HepG2 (cell line): ENCODE results near the gene OR2F1.

ENCODE experiments used
- CBFB ChIP-seq: sonication (generic); formaldehyde crosslinking; IDR thresholded peaks from 2 replicates; pipeline ENCODE4 v1.4.0; 2020; ENCODE audit warnings: missing genetic modification reagents
- CEBPB ChIP-seq: IDR thresholded peaks from 2 replicates; pipeline ENCODE4 v1.6.1; 2011; ENCODE audit warnings: low read depth, low read length, improper control_type of control experiment, borderline replicate concordance
- CREB1 ChIP-seq, 2 experiments: fragments of 450-650 bp in 1 of 2; IDR thresholded peaks; 2 replicates each; pipeline ENCODE4 v1.6.1; 2016 to 2017; ENCODE audit warnings: control low read depth in 1 of 2, mild to moderate bottlenecking in 1 of 2, missing compliant biosample characterization in 1 of 2, missing genetic modification characterization in 1 of 2
- HDAC2 ChIP-seq: sonication (generic); formaldehyde crosslinking; IDR thresholded peaks from 2 replicates; pipeline ENCODE4 v1.4.0; 2020; ENCODE audit warnings: missing genetic modification reagents
- PATZ1 ChIP-seq: sonication (generic); formaldehyde crosslinking; IDR thresholded peaks from 2 replicates; pipeline ENCODE4 v1.4.0; 2020; ENCODE audit warnings: missing genetic modification reagents
- POLR2AphosphoS5 ChIP-seq: IDR thresholded peaks from 2 replicates; pipeline ENCODE4 v1.6.1; 2012; ENCODE audit warnings: low read depth, low read length
- SMYD3 ChIP-seq: sonication (generic); formaldehyde crosslinking; IDR thresholded peaks from 2 replicates; pipeline ENCODE4 v1.8.1; 2023; ENCODE audit warnings: mild to moderate bottlenecking, missing genetic modification reagents
- ZNF121 ChIP-seq: sonication (generic); formaldehyde crosslinking; IDR thresholded peaks from 2 replicates; pipeline ENCODE4 v1.5.0; 2020; ENCODE audit warnings: mild to moderate bottlenecking, missing genetic modification reagents
- ZNF274 ChIP-seq: sonication (generic); formaldehyde crosslinking; IDR thresholded peaks from 2 replicates; pipeline ENCODE4 v1.5.1; 2020; ENCODE audit warnings: mild to moderate bottlenecking, missing genetic modification reagents
- ZNF354B ChIP-seq: sonication (generic); formaldehyde crosslinking; IDR thresholded peaks from 2 replicates; pipeline ENCODE4 v1.8.0; 2022; ENCODE audit warnings: mild to moderate bottlenecking, missing genetic modification reagents
- TF ChIP-seq, protein P1 (sequence below): sonication (generic); formaldehyde crosslinking; IDR thresholded peaks from 2 replicates; pipeline ENCODE4 v1.8.0; 2022; ENCODE audit warnings: missing genetic modification reagents, mild to moderate bottlenecking, borderline replicate concordance
- TF ChIP-seq, protein P2 (sequence below): sonication (generic); formaldehyde crosslinking; IDR thresholded peaks from one replicate; pipeline ENCODE4 v1.5.1; 2020; ENCODE audit warnings: mild to moderate bottlenecking, missing genetic modification reagents; ENCODE audit errors: not compliant biosample characterization

- TF ChIP-seq ZNF354B (no peak), POLR2AphosphoS5 (no peak), CBFB (CRISPR knock-in tag) (no peak), CREB1 (IDR thresholded peaks at IDR 0.05) (no peak), CREB1 (CRISPR knock-in tag; IDR thresholded peaks at IDR 0.05) (no peak), ZNF274 (CRISPR knock-in tag) (no peak), SMYD3 (no peak), CEBPB (no peak), ZNF121 (CRISPR knock-in tag) (no peak), HDAC2 (CRISPR knock-in tag) (no peak), PATZ1 (CRISPR knock-in tag) (no peak)
- TF ChIP-seq, protein P1, sequence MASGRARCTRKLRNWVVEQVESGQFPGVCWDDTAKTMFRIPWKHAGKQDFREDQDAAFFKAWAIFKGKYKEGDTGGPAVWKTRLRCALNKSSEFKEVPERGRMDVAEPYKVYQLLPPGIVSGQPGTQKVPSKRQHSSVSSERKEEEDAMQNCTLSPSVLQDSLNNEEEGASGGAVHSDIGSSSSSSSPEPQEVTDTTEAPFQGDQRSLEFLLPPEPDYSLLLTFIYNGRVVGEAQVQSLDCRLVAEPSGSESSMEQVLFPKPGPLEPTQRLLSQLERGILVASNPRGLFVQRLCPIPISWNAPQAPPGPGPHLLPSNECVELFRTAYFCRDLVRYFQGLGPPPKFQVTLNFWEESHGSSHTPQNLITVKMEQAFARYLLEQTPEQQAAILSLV (CRISPR knock-in tag) = no peak
- TF ChIP-seq, protein P2, sequence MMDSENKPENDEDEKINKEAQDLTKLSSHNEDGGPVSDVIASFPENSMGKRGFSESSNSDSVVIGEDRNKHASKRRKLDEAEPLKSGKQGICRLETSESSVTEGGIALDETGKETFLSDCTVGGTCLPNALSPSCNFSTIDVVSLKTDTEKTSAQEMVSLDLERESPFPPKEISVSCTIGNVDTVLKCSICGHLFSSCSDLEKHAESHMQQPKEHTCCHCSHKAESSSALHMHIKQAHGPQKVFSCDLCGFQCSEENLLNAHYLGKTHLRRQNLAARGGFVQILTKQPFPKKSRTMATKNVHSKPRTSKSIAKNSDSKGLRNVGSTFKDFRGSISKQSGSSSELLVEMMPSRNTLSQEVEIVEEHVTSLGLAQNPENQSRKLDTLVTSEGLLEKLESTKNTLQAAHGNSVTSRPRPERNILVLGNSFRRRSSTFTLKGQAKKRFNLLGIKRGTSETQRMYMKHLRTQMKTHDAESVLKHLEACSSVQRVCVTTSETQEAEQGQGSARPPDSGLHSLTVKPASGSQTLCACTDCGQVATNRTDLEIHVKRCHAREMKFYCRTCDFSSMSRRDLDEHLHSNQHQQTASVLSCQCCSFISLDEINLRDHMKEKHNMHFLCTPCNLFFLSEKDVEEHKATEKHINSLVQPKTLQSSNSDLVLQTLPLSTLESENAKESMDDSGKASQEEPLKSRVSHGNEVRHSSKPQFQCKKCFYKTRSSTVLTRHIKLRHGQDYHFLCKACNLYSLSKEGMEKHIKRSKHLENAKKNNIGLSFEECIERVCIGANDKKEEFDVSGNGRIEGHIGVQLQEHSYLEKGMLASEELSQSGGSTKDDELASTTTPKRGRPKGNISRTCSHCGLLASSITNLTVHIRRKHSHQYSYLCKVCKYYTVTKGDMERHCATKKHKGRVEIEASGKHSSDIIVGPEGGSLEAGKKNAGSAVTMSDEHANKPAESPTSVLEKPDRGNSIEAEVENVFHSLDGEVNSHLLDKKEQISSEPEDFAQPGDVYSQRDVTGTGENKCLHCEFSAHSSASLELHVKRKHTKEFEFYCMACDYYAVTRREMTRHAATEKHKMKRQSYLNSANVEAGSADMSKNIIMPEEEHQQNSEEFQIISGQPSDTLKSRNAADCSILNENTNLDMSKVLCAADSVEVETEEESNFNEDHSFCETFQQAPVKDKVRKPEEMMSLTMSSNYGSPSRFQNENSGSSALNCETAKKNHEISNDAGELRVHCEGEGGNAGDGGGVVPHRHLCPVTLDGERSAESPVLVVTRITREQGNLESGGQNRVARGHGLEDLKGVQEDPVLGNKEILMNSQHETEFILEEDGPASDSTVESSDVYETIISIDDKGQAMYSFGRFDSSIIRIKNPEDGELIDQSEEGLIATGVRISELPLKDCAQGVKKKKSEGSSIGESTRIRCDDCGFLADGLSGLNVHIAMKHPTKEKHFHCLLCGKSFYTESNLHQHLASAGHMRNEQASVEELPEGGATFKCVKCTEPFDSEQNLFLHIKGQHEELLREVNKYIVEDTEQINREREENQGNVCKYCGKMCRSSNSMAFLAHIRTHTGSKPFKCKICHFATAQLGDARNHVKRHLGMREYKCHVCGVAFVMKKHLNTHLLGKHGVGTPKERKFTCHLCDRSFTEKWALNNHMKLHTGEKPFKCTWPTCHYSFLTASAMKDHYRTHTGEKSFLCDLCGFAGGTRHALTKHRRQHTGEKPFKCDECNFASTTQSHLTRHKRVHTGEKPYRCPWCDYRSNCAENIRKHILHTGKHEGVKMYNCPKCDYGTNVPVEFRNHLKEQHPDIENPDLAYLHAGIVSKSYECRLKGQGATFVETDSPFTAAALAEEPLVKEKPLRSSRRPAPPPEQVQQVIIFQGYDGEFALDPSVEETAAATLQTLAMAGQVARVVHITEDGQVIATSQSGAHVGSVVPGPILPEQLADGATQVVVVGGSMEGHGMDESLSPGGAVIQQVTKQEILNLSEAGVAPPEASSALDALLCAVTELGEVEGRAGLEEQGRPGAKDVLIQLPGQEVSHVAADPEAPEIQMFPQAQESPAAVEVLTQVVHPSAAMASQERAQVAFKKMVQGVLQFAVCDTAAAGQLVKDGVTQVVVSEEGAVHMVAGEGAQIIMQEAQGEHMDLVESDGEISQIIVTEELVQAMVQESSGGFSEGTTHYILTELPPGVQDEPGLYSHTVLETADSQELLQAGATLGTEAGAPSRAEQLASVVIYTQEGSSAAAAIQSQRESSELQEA = no peak
Observed at GRCh38 chr7:143910473-143911248, 44.0 kb upstream of the OR2F1 start.
